GM19238 (cell line): ENCODE results near the gene PRR14.

Experiments
- DNase-seq: peaks from one replicate; pipeline ENCODE4 v3.0.0; 2011; ENCODE audit warnings: low spot score; ENCODE audit not compliant: insufficient read length

The PRR14 gene

GRCh38 chr16:30658731-30659506 is 8.2 kb downstream of the PRR14 start:
- DNase-seq = peak; percentile 79

GRCh38 chr16:30659507-30660423 is 9.0 kb downstream of the PRR14 start:
- DNase-seq = no peak

DNA sequence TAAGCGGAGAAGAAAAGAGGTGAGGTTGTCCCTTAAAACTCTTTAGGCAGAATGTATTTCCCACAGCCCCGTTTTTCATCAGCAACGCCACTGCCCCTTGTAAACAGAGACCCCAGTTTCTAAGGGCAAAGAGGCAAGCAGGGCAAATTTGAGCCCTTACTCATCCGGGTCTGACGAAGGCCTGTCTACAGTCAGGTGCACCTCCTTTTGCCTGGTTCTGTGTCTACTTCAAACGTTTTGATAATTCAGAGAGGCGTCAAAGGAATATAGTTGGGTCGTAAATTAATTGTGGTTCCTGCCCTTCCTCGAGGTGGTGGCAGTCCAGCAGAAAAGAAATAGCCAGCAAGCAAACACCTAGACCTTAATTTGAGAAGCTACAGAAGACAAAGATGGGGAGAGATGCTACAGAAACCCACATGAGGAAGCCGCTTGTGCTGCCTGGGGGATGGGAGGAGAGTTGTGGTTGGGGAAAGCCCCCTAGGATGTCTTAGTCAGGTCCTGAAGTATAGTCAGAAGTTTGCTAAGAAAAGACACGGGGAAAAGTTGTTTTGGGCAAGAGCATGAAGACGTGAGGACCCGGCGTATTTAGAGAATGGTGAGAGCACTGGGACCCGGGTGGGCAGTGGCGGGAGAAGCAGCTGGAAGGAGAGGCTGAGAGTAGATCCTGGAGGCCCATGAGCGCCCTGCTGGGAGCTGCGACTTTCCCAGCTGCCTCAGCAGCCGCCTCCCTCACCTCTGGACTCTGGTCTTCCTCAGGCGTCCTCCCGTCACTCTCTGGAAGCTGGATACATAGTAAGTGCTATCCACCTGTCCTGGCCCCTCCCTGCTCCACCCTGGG is 9.9 kb downstream of the PRR14 start:
- peak; percentile 73 for DNase-seq

- no peak for DNase-seq
Measured at GRCh38 chr16:30662449-30662848, 11.7 kb downstream of the PRR14 start.

- DNase-seq = no peak
Measured at GRCh38 chr16:30663038-30663437, 12.3 kb downstream of the PRR14 start.

DNA sequence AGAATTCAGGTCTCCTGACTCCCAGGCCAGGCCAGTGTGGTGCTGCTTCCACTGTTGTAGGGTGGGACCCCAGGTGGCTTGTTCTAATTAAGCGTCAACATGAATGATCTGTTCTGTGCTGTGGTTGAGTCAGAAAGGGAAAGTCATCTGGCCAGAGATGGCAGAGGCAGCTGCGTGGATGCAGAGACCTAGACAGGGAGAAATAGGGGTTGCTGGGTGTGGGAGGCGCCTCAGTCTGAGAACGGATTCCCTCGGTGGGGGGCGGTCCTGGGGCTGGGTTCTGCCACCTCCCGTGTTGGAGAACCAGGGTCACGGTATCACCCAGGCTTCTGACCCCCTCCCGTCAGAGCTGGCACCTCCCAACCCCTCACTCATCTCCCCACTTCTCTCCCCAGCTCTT is 13.1 kb downstream of the PRR14 start:
- no peak for DNase-seq

DNA sequence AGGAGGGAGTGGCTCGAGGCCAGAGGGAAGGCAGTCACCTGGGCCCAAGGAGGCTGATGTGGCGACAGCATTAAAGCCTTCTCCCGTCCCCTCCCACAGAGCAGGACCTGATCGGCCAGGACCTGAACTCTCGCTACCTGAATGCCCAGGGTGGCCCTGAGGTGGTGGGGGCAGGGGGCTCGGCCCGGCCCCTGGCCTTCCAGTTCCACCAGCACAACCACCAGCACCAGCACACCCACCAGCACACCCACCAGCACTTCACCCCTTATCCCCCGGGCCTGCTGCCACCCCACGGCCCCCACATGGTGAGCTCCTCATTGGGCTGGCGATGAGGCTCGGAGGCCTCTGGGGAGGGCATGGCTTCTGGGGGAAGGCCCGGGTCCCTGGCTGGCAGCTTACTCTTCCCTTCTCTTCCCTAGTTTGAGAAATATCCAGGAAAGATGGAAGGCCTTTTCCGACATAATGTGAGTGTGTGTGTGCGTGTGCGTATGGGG is 13.9 kb downstream of the PRR14 start:
- DNase-seq = no peak

DNA sequence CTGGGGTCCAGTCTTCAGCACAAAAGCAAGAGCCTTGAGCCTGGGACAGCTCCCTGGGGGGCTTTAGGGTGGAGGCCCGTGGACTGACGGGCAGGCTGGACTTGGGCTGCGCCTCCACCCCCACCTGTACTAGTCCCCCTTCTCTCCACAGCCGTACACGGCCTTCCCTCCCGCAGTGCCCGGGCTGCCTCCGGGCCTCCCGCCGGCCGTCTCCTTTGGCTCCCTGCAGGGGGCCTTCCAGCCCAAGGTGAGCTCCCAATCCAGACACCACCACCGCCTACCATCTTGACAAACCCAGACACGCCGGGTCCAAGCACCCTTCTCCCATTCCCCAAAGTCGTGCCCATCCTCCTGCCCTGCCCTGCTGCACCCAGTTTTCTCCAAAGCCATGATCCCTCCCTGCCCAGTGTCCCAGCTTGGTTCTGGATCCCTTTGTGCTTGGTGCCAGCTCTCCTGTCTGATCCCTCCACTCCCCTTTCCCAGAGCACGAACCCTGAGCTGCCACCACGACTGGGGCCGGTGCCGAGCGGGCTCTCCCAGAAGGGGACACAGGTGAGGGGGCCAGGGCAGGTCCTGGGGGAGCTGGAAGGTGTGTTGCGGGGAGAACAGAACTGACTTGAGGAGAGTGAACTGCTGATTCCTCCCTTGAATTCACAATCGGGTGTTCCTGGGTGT is 14.5 kb downstream of the PRR14 start:
- no peak for DNase-seq

- DNase-seq = no peak
Measured at GRCh38 chr16:30665830-30666190, 15.1 kb downstream of the PRR14 start.

- DNase-seq = no peak
Measured at GRCh38 chr16:30666681-30667080, 15.9 kb downstream of the PRR14 start.

DNA sequence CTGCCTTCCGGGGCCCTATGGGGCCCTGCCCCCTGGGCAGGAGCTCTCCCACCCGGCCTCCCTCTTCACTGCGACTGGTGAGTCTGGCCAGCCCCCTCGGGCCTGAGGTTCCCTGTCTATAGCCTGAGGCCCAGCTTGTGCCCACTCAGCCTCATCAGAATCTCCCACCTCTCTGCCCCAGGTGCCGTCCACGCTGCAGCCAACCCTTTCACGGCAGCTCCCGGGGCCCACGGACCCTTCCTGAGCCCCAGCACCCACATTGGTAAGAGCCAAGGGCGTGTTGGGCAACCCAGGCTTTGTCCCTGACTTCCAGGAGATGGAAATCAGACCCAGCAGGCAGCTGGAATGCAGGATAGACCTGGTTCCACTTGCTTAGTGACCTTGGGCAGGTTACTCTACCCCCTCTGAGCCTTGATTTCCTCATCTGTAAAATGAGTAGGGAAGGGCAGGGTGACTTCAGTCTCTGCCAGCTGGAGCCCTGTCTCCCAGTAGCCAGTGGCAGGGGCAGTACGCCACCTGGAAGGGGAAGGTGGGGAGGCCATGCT is 16.7 kb downstream of the PRR14 start:
- no peak for DNase-seq

- no peak for DNase-seq
Measured at GRCh38 chr16:30668393-30668792, 17.6 kb downstream of the PRR14 start.

DNA sequence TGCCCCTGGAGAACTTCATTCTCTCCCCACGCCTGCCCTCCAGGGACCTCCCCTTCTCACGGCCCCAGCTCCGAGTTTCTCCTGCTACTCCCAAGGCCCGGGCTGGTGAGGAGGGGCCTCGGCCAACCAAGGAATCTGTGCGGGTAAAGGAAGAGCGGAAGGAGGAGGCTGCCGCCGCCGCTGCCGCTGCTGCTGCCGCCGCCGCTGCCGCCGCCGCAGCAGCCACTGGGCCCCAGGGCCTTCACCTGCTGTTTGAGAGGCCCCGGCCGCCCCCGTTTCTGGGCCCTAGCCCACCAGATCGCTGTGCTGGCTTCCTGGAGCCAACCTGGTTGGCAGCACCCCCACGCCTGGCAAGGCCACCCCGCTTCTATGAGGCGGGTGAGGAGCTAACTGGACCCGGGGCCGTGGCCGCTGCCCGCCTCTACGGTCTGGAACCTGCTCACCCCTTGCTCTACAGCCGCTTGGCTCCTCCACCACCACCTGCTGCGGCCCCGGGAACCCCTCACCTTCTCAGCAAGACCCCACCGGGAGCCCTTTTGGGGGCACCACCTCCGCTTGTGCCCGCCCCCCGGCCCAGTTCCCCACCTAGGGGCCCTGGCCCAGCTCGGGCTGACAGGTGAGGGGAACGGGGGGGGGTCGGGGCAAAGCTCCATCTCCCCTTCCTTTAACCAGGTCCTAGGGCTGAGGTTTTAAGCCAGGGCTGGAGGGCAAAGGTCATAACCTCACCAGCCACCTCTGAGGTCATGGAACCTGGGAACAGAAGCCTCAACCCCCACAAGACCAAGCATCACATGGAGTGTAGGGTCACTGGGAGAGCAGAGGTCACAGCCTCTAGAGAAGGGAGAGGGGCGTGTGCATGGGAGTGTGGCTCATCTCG is 18.5 kb downstream of the PRR14 start:
- DNase-seq = no peak

GRCh38 chr16:30669903-30670824 is 19.4 kb downstream of the PRR14 start:
- DNase-seq = no peak

DNA sequence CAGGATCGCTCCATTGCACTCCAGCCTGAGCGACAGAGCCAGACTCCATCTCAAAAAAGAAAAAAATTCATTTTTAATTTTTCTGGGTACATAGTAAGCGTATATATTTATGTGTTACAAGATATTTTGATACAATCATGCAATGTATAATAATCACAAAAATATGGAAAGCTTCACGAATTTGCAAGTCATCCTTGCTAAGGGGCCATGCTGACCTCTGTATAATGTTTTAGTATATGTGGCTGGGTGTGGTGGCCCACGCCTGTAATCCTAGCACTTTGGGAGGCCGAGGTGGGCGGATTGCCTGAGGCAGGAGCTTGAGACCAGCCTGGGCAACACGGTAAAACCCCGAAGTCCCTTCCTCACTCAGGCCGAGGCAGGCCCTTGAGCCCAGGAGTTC is 24.4 kb downstream of the PRR14 start:
- no peak for DNase-seq

DNA sequence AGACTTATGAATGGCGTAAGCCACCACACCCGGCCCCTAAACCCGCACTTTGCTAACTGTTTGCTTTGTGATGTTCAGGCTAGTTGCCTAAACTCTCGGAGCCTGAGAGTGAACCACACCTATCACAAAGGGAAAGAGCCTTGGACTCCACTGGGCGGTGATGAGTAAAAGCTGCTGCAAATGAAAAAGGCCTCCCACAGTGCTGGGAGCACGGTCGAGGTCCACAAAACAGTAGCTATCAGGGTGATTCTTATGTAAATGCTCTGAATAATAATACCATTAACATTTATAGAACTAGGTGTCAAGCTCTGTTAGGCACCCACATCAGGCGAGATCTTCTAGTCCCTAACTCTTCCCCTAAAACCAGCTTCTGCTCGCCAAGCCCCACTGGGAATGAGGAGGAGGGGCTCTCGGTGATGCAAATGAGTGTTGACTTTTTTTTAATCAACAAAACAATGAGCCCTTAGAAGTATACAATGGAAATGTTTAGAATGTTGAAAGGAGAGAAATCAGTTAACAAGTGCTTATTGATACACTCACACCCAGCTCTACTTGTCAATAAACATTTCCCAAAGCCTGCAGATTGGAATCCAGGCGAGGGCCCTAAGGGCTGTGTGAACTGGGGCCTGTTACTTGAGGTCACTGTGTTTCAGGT is 27.3 kb downstream of the PRR14 start:
- no peak for DNase-seq

- DNase-seq = no peak
Measured at GRCh38 chr16:30678586-30678970, 27.8 kb downstream of the PRR14 start.

- no peak for DNase-seq
Measured at GRCh38 chr16:30680326-30680725, 29.6 kb downstream of the PRR14 start.
